GM12892 (cell line): ENCODE data around the gene ZSWIM4.

Experiments
- DNase-seq: peaks from one replicate; pipeline ENCODE4 v3.0.0; 2011; ENCODE audit not compliant: insufficient read length
- FAIRE-seq: peaks from 2 replicates; lab custom pipeline; 2011; peaks lifted over from hg19 to GRCh38; lab: Jason Lieb, UNC
- POLR2A ChIP-seq: IDR thresholded peaks from 2 replicates; pipeline ENCODE4 v1.6.1; 2011; ENCODE audit warnings: low read depth, low read length, control low read depth
- POLR2AphosphoS5 ChIP-seq: IDR thresholded peaks from 2 replicates; pipeline ENCODE4 v1.6.1; 2011; ENCODE audit warnings: low read depth, low read length, control low read depth
- TAF1 ChIP-seq: IDR thresholded peaks from 2 replicates; pipeline ENCODE4 v1.6.1; 2011; ENCODE audit warnings: low read depth, mild to moderate bottlenecking, control low read depth, low read length, borderline replicate concordance

The ZSWIM4 gene

DNA sequence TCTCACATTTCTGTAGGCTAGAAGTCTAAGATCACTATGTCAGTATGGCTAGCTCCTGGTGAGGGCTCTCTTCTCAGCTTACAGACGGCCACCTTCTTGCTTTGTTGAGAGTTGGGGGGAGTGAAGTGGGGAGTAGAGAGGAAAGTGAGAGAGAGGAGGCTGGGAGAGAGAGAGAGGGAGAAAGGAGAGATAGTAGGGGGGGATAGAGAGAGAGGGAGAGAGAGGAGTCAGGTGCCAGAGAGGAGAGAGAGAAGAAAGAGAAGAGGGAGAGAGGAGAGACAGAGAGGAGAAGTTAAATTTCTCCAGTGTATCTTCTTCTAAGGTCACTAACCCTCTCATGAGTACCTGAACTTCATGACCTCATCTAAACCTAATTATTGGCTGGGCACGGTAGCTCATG, 28.7 kb downstream of the ZSWIM4 start:
- no peak for FAIRE-seq
- TF ChIP-seq POLR2AphosphoS5 (no peak), POLR2A (no peak), TAF1 (no peak)
- DNase-seq = no peak

DNA sequence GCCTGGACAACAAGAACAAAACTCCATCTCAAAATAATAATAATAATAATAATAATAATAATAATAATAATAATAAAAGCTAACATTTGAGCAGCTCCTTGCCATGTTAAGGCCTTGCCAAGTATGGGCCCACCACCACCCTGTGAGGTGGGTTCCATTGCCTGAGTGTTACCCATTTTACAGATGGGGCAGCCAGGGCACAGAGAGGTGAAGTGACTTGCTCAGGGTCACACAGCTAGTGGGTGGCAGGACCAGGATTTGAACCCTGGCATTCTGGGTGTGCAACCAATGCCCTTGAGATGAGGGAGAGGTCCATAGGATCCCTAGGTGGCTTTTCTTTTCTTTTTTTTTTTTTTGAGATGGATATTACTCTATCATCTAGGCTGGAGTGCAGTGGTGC, 29.5 kb downstream of the ZSWIM4 start:
- DNase-seq = no peak
- FAIRE-seq = no peak
- TF ChIP-seq POLR2AphosphoS5 (no peak), TAF1 (no peak), POLR2A (no peak)

DNA sequence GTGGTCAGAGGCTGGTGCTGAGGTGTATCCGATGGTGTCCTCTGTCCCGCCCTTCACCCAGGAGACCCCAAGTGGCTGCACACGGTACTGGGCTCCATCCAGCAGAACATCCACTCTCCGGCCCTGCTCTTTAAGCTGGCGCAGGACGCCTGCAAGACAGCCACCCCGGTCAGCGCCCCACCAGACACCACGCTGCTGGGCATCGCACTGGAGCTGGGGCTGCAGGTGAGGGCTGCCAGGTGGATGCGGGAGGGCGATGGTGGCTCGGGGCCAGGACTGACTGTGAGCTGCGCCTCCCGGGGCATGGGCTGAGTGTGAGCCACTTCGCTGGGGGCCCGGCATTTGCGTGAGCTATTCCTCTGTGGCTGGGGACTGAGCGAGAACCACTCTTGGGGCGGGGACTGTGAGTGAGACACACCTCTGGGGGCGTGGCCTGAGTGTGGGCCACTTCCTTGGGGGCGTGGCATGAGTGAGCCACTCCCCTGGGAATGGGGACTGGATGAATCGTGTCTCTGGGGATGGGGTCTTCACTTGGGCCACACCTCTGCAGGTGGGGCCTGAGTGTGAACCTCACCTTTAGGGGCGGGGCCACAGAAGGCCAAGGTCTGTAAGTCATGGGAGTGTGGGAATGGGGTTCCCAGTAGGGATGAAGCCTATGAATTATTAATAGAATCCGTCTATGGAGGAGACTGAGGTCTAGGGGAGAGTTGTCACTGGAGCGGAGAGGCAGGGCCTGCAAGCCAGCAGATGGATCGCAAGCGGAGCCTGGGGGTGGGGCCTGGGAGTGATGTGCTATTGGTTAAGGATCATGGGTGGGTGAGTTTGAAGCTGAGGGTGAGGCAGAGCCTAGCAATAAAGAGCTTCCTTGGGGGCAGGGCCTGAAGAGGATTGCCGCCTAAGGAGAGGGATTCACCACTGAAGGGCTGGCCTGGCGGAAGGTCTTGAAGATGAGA, 30.5 kb downstream of the ZSWIM4 start:
- no peak for FAIRE-seq
- no peak for TF ChIP-seq TAF1
- no peak for TF ChIP-seq POLR2AphosphoS5
- no peak for TF ChIP-seq POLR2A
- no peak for DNase-seq

DNA sequence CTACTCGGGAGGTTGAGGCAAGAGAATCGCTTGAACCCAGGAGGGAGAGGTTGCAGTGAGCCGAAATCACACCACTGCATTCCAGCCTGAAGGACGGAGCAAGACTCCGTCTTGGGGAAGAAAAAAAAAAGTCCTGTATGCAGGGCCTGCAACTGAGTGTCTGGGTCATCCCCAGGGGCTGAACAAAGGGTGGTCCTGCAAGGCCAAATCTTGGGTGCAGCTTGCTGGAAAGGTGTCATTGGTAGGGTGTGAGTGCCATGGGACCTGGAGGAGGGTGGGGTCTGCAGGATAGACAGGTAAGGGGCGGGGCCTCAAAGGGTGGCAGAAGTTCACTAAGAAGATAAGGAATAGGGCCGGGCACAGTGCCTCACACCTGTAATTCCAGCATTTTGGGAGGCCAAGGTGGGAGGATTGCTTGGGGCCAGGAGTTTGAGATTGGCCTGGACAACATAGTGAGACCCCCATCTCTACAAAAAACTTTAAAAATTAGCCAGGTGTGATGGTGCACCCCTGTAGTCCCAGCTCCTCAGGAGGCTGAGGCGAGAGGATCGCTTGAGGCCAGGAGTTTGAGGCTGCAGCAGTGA, 31.5 kb downstream of the ZSWIM4 start:
- TF ChIP-seq TAF1 (no peak), POLR2A (no peak), POLR2AphosphoS5 (no peak)
- FAIRE-seq = no peak
- DNase-seq = no peak

DNA sequence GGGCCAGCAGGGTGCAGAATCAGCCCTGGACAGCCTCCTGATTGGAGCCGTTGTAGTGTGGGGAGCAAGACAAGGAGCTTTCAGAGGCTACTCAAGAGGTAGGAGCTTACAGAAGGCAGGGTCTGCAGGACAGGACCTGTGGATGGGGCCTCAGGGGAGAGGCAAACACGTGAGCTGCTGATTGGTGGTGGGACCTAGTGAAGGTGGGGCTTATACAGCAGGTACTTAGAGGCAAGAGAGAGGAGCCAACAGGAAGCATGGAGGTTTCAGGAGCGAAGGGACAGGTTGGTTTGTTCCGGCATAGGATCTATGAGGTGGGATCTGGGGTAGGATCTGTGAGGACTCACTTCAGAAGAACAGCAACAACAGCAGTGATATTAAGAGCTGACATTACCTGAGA, 32.4 kb downstream of the ZSWIM4 start:
- FAIRE-seq = no peak
- TF ChIP-seq TAF1 (no peak), POLR2AphosphoS5 (no peak), POLR2A (no peak)
- no peak for DNase-seq

DNA sequence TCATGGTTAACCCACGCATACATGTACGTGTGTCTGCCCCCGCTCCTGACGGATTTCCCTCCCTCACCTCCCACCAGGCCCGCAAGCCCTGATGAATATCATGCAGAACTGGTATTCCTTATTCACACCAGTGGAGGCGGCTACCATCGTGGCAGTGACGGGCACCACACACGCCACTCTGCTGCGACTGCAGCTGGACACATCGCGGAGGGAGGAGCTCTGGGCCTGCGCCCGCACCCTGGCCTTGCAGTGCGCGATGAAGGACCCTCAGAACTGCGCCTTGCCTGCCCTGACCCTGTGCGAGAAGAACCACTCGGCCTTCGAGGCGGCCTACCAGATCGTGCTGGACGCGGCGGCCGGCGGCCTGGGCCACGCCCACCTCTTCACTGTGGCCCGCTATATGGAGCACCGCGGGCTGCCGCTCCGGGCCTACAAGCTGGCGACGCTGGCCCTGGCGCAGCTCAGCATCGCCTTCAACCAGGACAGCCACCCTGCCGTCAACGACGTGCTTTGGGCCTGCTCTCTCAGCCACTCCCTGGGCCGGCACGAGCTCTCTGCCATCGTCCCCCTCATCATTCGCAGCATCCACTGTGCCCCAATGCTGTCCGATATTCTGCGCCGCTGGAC, 35.0 kb downstream of the ZSWIM4 start:
- no peak for FAIRE-seq
- DNase-seq = no peak
- TF ChIP-seq POLR2AphosphoS5 (no peak), POLR2A (no peak), TAF1 (no peak)

DNA sequence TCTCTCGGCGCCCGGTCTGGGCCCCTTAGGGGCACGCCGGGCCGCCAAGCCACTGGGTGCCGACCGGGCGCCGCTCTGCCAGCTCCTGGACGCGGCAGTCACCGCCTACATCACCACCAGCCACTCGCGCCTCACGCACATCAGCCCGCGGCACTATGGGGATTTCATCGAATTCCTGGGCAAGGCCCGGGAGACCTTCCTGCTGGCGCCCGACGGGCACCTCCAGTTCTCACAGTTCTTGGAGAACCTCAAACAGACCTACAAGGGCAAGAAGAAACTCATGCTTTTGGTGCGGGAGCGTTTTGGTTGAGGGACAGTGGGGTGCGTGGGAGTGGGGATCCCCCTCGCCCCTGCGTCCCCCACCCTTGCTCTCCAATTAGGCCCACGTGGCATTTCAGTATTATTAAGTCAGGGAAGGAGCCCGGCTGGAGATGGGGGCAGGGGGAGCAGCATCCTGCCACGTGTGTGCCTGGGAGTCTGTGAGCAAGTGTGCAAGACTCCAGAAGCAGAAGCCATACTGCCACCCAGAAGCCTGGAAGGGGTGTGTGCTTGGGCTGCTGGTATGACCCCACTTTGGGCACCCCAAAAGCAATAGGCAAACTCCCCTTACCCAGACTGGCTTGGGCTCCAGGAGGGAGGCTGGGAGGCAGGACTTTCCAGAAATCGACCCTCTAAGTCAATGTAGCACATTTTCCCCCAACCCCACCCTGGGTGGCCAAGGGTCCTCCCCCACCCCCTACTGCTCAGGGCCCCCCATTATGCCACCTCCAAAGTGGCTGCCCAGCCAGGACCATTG, 35.7 kb downstream of the ZSWIM4 start:
- FAIRE-seq (no peak), DNase-seq (no peak)
- TF ChIP-seq POLR2A (no peak), POLR2AphosphoS5 (no peak), TAF1 (no peak)

DNA sequence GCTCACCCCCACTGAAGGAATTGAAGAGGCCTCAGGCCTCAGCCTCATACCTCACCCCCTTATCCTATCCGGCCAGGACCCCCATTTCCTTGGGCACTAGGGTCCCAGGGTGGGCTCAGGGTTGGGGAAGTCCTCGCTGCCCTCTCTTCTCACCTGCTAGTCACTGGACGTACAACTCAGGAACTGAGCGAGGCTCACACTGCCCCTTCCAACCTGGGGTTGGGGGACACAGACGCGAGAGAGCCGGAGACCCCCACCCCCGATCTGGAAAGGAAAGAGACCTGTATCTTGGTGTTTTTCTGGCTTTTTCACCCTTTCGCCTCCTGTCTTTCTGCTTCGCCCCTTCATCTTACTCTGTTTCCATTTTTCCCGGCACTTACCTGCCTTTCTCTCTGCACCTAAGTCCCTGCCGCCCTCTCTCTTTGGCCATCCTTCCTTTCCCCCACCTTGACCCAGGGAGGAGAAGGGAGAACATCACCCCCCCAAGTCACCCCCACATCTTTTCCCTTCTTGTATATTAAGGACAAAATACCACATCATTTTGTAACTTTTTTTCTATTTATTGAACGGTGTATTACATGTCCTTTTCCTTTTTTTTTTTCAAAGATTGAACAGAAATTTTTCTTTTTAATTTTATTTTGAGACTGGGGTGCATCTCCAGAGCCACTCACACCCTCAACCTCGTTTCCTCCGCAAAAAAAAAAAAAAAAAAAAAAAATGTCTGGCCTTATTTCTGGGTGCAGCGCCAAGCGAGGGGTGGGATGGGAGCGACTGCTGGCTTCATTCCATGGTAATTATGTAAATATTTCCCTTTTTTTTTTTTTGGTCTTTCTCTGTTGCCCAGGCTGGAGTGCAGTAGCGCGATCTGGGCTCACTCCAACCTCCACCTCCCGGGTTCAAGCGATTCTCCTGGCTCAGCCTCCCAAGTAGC, 36.6 kb downstream of the ZSWIM4 start:
- no peak for TF ChIP-seq POLR2AphosphoS5
- no peak for TF ChIP-seq POLR2A
- no peak for TF ChIP-seq TAF1
- no peak for DNase-seq
- FAIRE-seq = no peak

DNA sequence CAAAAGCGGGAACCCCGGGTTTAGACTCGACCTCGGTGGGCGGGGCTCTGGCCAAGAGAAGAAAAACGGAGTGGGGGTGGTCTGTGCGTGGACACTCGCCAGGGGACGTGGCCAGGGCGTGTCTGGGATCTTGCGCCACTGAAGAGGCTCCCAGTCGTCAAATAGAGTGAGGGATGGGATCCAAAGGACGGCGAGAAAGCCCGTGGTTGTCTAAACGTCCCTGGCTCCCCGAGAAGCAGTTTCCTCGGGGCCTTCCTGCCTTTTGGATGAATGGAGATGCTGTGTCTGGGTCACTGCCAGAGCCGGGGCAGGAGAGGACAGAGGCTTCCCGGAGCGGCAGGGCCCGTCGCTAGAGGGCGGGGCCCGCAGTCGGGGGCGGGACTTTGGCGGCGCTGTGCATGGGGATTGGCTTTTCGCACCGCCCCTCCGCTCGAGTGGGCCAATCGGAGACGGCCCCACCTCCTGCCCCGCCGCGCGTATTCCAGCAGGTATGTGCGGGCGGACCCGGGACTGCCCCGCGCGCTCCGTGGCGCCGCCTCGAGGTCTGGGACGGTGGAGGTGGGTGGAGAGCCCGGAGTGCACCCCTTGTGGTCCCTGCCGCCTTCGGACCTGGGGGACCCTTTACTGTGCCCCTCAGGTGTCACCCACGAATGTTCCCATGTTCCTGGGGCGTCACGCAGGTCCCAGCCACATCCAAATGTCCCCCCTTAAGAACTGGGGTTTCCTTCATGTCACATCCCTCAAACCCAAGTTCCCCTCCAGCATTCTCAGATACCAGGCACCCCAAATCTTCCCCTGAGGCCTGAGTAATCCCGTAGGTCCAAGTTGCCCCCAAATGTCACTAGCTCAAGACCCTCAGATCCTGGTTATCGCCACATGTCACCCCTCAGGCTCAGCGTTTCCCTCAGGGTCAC, 38.3 kb downstream of the ZSWIM4 start:
- DNase-seq (peak; percentile 99), FAIRE-seq (peak; percentile 96)
- TF ChIP-seq TAF1 (no peak), POLR2A (no peak; the same call in none of the 2 replicates), POLR2AphosphoS5 (peak; percentile 74)
